HG03039 (cell line): ENCODE results near the gene CPA3.

ENCODE experiments used
- ATAC-seq: cut with Tn5 transposase; IDR thresholded peaks from one replicate; pipeline ENCODE4 v1.9.1; 2021; ENCODE audit warnings: mild to moderate bottlenecking, moderate library complexity; ENCODE audit not compliant: unreplicated experiment

Gene CPA3

GRCh38 chr3:148914936-148915690 is 50.0 kb downstream of the CPA3 start:
- ATAC-seq, result no peak

GRCh38 chr3:148916132-148916531 is 51.0 kb downstream of the CPA3 start:
- ATAC-seq, result no peak

GRCh38 chr3:148922467-148922866 is 57.4 kb downstream of the CPA3 start:
- no peak for ATAC-seq

- ATAC-seq, result peak; percentile 35
These were observed 58.5 kb downstream of the CPA3 start for GRCh38 chr3:148923592-148923991.

- ATAC-seq, result no peak
These were observed 59.5 kb downstream of the CPA3 start for GRCh38 chr3:148924562-148924961.

GRCh38 chr3:148925845-148926244 is 60.7 kb downstream of the CPA3 start:
- no peak for ATAC-seq

GRCh38 chr3:148930752-148931151 is 65.7 kb downstream of the CPA3 start:
- no peak for ATAC-seq

- no peak for ATAC-seq
These were observed 66.5 kb downstream of the CPA3 start for GRCh38 chr3:148931574-148931973.

- ATAC-seq, result no peak
These were observed 67.9 kb downstream of the CPA3 start for GRCh38 chr3:148932972-148933371.

- ATAC-seq, result no peak
These were observed 72.6 kb downstream of the CPA3 start for GRCh38 chr3:148937467-148938255.

GRCh38 chr3:148938306-148938705 is 73.2 kb downstream of the CPA3 start:
- no peak for ATAC-seq

GRCh38 chr3:148938936-148939335 is 73.8 kb downstream of the CPA3 start:
- no peak for ATAC-seq

- ATAC-seq, result no peak
These were observed 75.9 kb downstream of the CPA3 start for GRCh38 chr3:148940983-148941382.

GRCh38 chr3:148943506-148944205 is 78.6 kb downstream of the CPA3 start:
- ATAC-seq, result peak; percentile 96

- no peak for ATAC-seq
These were observed 80.0 kb downstream of the CPA3 start for GRCh38 chr3:148945116-148945515.
